Measurements from ENCODE around the gene SCUBE1. TPM values are rescaled to one million over a fixed set of nuclear protein-coding genes. Genes with fewer than 3 reads are reported as not detected.
A peak's percentile ranks its signal among the peaks of the same experiment; 100 is the strongest.

SCUBE1 gene
- total RNA-seq, 4 donors from 2014 or later, result 0.78 to 3.5 (median 0.95) TPM

DNA sequence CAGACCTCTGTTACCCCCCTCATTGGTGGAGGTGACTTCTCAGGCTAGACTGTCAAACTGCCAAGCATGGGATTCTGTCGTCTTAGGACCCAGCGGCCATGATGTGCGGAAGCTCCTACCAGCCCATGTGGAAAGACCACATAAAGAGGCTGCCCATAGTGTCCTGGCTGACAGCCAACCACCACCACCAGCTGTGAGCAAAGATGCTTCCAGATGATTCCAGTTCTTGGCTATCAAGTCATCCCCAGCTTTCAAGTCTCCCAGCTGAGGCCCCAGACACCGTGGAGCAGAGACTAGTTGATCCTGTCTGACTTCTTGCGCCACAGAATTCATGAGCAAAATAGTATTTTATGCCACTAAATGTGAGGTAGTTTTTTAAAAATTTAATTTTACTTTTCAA lies 32.9 kb downstream of the SCUBE1 start:
- Histone ChIP-seq H3K27me3 (no peaks in the 10 kb centered on the region), H3K4me3 (replicated peaks in 1 of 3) (no peak overlapping the region), H3K27ac (no peak overlapping the region), H3K9me3 (no peaks in the 10 kb centered on the region), H3K36me3 (no peaks in the 10 kb centered on the region), H3K4me1 (peaks cover 8 to 10% of the 10 kb centered on the region in 2 donors)
- intact Hi-C loops (cut with DNase I), result no loop called here
- DNase-seq, result no peak
- TF ChIP-seq POLR2A (IDR thresholded peaks at IDR 0.05), result no peak
- TF ChIP-seq CTCF (IDR thresholded peaks at IDR 0.05), result no peak
- WGBS, 2 donors, result 86% methylated on average over 5 of the region's 5 CpGs

DNA sequence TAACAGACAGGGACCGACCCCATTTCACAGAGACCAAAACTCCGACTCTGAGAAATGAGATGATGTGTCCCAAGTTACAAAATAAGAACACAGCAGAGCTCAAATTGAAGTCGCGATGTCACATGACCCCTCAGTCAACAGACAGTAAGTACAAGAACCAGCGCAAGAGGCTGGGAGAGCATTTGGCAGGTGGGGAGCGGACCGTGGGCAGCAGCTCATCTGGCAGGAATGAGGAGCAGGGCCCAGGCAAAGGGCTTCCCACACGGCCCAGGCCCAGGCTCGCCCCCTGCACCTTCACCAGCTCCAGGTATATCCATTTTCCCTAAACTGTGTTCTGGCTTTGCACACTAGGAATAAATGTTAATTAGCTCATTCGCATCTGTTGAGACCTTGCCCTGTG lies 34.3 kb downstream of the SCUBE1 start:
- Histone ChIP-seq H3K27me3 (no peaks in the 10 kb centered on the region), H3K4me3 (replicated peaks in 1 of 3) (no peak overlapping the region), H3K9me3 (no peaks in the 10 kb centered on the region), H3K4me1 (peaks cover 3 to 4% of the 10 kb centered on the region in 2 donors), H3K36me3 (no peaks in the 10 kb centered on the region), H3K27ac (no peak overlapping the region)
- TF ChIP-seq CTCF (IDR thresholded peaks at IDR 0.05) (no peak), POLR2A (IDR thresholded peaks at IDR 0.05) (no peak)
- intact Hi-C loops (cut with DNase I), result no loop called here
- DNase-seq, result no peak
- WGBS, 2 donors, result 68 to 76% methylated on average over 10 of the region's 10 CpGs

GRCh38 chr22:43308060-43308830 lies 34.9 kb downstream of the SCUBE1 start:
- intact Hi-C loops (cut with DNase I), result no loop called here

DNA sequence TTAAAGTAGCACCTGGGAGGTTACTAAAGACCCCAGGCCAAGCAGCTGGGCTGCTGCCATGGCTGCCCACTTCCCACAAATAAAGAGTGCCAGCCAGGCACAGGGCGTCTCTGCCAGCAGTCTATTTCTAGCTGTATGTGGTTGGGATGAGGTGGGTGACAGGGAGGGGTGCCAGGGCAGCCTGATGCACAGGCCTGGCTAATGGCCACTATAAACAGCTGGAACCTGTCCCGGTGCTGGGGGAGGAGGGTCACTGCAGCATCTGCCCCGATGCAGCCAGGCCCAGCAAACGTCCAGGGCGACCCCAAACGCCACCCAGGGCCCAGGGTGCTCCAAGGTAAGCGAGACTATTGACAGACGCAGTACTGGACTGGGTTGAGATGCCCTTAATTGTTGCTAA lies 37.4 kb downstream of the SCUBE1 start:
- H3K9me3 ChIP-seq, result no peaks in the 10 kb centered on the region
- no peaks in the 10 kb centered on the region for H3K36me3 ChIP-seq
- no peak for DNase-seq
- H3K4me3 ChIP-seq (replicated peaks in 1 of 3), result no peak overlapping the region
- H3K27ac ChIP-seq, result no peak overlapping the region
- H3K27me3 ChIP-seq, result no peaks in the 10 kb centered on the region
- TF ChIP-seq CTCF (IDR thresholded peaks at IDR 0.05) (no peak), POLR2A (IDR thresholded peaks at IDR 0.05) (no peak)
- no peaks in the 10 kb centered on the region for H3K4me1 ChIP-seq
- WGBS, 2 donors, result 54 to 79% methylated on average over 6 of the region's 8 CpGs
- intact Hi-C loops (cut with DNase I), result no loop called here

More at GRCh38 chr22:43308060-43308830, 34.9 kb downstream of the SCUBE1 start:
- Histone ChIP-seq H3K9me3 (no peaks in the 10 kb centered on the region), H3K27me3 (no peaks in the 10 kb centered on the region), H3K36me3 (no peaks in the 10 kb centered on the region), H3K4me3 (replicated peaks in 1 of 3) (no peak overlapping the region), H3K27ac (no peak overlapping the region), H3K4me1 (no peaks in the 10 kb centered on the region)
- 59 to 62% methylated on average over 21 of the region's 21 CpGs for WGBS, 2 donors
- DNase-seq, result peak; percentile 18 to 19
- TF ChIP-seq CTCF (IDR thresholded peaks at IDR 0.05), result no peak
- TF ChIP-seq POLR2A (IDR thresholded peaks at IDR 0.05), result no peak

DNA sequence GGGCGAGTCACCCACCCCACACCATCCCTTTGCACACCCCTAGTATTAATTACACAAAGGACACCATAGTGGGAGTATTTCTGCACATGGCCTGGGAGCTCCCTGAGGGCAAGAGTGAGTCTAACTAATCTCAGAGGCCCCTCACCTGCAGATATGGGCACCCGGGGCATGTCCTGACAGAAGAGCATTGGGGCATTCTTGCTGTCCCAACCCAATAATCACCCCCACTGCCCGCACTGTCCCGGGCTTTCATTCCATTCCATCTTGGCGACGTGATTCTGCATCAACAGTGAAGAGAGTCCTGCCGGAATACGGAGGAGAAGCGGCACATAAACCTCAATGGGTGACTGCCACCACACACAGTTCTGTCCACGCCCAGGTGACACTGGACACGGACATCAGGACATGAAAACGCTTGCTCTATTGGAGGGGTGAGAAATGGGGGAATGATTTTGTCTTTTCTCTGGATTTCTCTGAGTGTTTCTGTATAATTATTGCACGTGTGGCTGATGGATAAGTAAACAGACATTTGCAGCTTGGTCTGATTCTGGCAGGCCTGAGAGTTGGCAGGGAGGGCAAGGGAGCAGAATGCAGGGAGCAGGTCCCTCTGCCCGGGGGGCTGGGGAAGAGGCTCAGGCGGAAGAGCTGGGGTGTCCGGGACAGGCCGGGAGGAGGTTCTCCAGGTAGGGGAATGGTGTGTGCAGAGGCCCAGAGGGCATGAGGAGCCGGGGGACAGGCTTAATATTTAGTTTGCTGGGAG lies 38.2 kb downstream of the SCUBE1 start:
- no peak overlapping the region for H3K4me3 ChIP-seq (replicated peaks in 1 of 3)
- TF ChIP-seq CTCF (IDR thresholded peaks at IDR 0.05), result no peak
- TF ChIP-seq POLR2A (IDR thresholded peaks at IDR 0.05), result no peak
- no peaks in the 10 kb centered on the region for H3K4me1 ChIP-seq
- 87 to 93% methylated on average over 17 of the region's 18 CpGs for WGBS, 2 donors
- H3K27me3 ChIP-seq, result no peaks in the 10 kb centered on the region
- H3K9me3 ChIP-seq, result no peaks in the 10 kb centered on the region
- no peak overlapping the region for H3K27ac ChIP-seq
- intact Hi-C loops (cut with DNase I), result no loop called here
- no peak for DNase-seq
- H3K36me3 ChIP-seq, result no peaks in the 10 kb centered on the region

Data from thyroid gland (tissue), 4 donors.